Suprapubic skin (tissue), 3 donors: ENCODE data around the gene PAX9.

Source experiments
- POLR2AphosphoS5 ChIP-seq, 3 donors: sonication (generic); formaldehyde crosslinking; IDR thresholded peaks; one replicate each; pipeline ENCODE4 v1.6.1; 2017; ENCODE audit warnings: antibody characterized with exemption in 3 of 3
- TF ChIP-seq, protein P1 (sequence below), 2 donors: fragments of 200-600 bp in 1 of 2; fragments of 450-650 bp in 1 of 2; sonication (generic) in 1 of 2; IDR thresholded peaks; one replicate each; pipeline ENCODE4 v1.5.1; 2016 to 2019; ENCODE audit warnings: antibody characterized with exemption in 2 of 2, mild to moderate bottlenecking in 1 of 2, moderate library complexity in 1 of 2

- TF ChIP-seq, protein P1, sequence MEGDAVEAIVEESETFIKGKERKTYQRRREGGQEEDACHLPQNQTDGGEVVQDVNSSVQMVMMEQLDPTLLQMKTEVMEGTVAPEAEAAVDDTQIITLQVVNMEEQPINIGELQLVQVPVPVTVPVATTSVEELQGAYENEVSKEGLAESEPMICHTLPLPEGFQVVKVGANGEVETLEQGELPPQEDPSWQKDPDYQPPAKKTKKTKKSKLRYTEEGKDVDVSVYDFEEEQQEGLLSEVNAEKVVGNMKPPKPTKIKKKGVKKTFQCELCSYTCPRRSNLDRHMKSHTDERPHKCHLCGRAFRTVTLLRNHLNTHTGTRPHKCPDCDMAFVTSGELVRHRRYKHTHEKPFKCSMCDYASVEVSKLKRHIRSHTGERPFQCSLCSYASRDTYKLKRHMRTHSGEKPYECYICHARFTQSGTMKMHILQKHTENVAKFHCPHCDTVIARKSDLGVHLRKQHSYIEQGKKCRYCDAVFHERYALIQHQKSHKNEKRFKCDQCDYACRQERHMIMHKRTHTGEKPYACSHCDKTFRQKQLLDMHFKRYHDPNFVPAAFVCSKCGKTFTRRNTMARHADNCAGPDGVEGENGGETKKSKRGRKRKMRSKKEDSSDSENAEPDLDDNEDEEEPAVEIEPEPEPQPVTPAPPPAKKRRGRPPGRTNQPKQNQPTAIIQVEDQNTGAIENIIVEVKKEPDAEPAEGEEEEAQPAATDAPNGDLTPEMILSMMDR (IDR thresholded peaks at IDR 0.05), result no peak
- TF ChIP-seq POLR2AphosphoS5 (IDR thresholded peaks at IDR 0.05), result no peak
Observed at GRCh38 chr14:36716614-36717184, 55.0 kb downstream of the PAX9 start.
